B cell (primary cell): ENCODE data around the gene AATK.

Source experiments
- EZH2 ChIP-seq: IDR thresholded peaks from 2 replicates; pipeline ENCODE4 v1.6.1; 2012; ENCODE audit warnings: borderline replicate concordance, low read depth, mild to moderate bottlenecking, moderate library complexity, low read length; ENCODE audit not compliant: insufficient read depth, poor library complexity, severe bottlenecking
- TF ChIP-seq, protein P1 (sequence below): fragments of 200-600 bp; IDR thresholded peaks from one replicate; pipeline ENCODE4 v1.8.0; 2022; ENCODE audit warnings: antibody characterized with exemption, mild to moderate bottlenecking

DNA sequence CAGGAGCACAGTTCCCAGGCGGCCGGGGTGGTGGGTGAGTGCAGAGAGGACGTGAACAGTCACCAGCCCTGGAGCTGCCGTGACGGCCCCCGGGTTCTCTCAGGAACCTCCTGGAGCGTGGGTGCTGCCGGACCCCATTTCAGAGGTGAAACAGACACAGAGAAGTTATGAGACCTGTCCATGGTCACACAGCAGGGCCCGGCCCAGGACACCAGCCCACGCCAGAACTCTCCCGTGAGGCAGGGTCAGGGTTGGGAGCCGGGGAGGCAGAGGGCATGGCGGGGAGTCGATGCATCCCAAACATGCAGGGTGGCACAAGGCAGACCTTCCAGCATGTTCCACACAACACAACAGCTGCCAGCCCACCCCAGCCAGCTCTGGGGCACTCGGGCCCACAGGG is 4.5 kb downstream of the AATK start:
- TF ChIP-seq, protein P1, sequence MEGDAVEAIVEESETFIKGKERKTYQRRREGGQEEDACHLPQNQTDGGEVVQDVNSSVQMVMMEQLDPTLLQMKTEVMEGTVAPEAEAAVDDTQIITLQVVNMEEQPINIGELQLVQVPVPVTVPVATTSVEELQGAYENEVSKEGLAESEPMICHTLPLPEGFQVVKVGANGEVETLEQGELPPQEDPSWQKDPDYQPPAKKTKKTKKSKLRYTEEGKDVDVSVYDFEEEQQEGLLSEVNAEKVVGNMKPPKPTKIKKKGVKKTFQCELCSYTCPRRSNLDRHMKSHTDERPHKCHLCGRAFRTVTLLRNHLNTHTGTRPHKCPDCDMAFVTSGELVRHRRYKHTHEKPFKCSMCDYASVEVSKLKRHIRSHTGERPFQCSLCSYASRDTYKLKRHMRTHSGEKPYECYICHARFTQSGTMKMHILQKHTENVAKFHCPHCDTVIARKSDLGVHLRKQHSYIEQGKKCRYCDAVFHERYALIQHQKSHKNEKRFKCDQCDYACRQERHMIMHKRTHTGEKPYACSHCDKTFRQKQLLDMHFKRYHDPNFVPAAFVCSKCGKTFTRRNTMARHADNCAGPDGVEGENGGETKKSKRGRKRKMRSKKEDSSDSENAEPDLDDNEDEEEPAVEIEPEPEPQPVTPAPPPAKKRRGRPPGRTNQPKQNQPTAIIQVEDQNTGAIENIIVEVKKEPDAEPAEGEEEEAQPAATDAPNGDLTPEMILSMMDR: no peak
- TF ChIP-seq EZH2: no peak
